Bronchial epithelial cell (primary cell): Measurements from ENCODE around the gene BAK1. TPM values are rescaled to one million over a fixed set of nuclear protein-coding genes. Genes with fewer than 3 reads are reported as not detected.
"Not testable (repeated sequence)": the region's sequence is repeated elsewhere in the genome, so short reads cannot be mapped to it uniquely, and the experiment has no call there.

Experiments used
- DNase-seq: peaks from one replicate; pipeline ENCODE4 v3.0.0-alpha.2; 2010; ENCODE audit warnings: low read depth
- FAIRE-seq: peaks from 2 replicates; lab custom pipeline; 2011; peaks lifted over from hg19 to GRCh38; lab: Jason Lieb, UNC
- H3K27me3 ChIP-seq: 2 replicates; pipeline ENCODE4 v1.5.1; 2011; ENCODE audit warnings: low read length; ENCODE audit not compliant: control insufficient read depth, insufficient read depth
- H3K36me3 ChIP-seq: 2 replicates; pipeline ENCODE4 v1.5.1; 2011; ENCODE audit warnings: low read length; ENCODE audit not compliant: control insufficient read depth, insufficient read depth
- H3K4me3 ChIP-seq: 2 replicates; pipeline ENCODE4 v1.5.1; 2011; ENCODE audit warnings: mild to moderate bottlenecking, low read depth, low read length, control low read depth
- total RNA-seq: library from RNA; depleted of rRNA; stranded (reverse); fragments of >200 nt; gene quantifications from 2 replicates; pipeline ENCODE4 v1.2.1, GENCODE V29; 2014
- TF ChIP-seq, protein P1 (sequence below): IDR thresholded peaks from 2 replicates; pipeline ENCODE4 v1.5.1; 2011; ENCODE audit warnings: mild to moderate bottlenecking, moderate library complexity, low read length, control low read depth, inconsistent platforms; ENCODE audit not compliant: insufficient read depth, severe bottlenecking

The BAK1 gene
- total RNA-seq, 1 donor from 2014 or later = 25.5 TPM

DNA sequence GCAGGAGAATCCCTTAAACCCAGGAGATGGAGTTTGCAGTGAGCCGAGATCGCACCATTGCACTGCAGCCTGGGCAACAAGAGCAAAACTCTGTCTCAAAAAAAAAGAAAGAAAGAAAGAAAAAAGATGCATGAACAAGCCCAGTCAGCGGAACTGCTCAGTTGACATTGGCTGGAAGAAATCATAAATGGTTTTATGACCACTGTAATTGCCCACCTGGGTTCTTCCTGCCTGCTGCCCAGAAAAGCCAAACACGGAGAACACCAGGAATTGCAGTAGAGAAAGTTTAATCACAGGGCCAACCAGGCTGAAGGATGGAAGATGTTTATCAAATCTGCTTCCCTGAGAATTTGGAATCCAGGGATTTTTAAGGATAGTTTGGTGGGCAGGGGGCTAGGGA, 22.7 kb downstream of the BAK1 start:
- TF ChIP-seq, protein P1, sequence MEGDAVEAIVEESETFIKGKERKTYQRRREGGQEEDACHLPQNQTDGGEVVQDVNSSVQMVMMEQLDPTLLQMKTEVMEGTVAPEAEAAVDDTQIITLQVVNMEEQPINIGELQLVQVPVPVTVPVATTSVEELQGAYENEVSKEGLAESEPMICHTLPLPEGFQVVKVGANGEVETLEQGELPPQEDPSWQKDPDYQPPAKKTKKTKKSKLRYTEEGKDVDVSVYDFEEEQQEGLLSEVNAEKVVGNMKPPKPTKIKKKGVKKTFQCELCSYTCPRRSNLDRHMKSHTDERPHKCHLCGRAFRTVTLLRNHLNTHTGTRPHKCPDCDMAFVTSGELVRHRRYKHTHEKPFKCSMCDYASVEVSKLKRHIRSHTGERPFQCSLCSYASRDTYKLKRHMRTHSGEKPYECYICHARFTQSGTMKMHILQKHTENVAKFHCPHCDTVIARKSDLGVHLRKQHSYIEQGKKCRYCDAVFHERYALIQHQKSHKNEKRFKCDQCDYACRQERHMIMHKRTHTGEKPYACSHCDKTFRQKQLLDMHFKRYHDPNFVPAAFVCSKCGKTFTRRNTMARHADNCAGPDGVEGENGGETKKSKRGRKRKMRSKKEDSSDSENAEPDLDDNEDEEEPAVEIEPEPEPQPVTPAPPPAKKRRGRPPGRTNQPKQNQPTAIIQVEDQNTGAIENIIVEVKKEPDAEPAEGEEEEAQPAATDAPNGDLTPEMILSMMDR = no peak
- Histone ChIP-seq H3K36me3 (no peaks in the 10 kb centered on the region), H3K4me3 (no peak overlapping the region), H3K27me3 (no peaks in the 10 kb centered on the region)
- DNase-seq (no peak), FAIRE-seq (no peak)

DNA sequence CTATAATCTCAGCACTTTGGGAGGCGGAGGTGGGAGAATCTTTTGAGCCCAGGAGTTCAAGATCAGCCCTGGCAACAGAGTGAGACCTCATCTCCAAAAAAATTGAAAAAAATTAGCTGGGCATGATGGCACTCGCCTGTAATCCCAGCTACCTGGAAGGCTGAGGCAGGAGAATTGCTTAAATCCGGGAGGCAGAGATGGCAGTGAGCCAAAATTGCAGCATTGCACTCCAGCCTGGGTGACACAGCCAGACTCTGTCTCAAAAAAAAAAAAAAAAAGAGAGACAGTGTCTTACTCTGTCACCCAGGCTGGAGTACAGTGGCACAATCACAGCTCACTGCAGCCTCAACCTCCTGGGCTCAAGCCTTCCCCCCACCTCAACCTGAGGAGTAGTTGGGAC, 27.2 kb downstream of the BAK1 start:
- not testable (repeated sequence) for H3K27me3 ChIP-seq, H3K36me3 ChIP-seq, FAIRE-seq, H3K4me3 ChIP-seq
- DNase-seq = peak; percentile 92

DNA sequence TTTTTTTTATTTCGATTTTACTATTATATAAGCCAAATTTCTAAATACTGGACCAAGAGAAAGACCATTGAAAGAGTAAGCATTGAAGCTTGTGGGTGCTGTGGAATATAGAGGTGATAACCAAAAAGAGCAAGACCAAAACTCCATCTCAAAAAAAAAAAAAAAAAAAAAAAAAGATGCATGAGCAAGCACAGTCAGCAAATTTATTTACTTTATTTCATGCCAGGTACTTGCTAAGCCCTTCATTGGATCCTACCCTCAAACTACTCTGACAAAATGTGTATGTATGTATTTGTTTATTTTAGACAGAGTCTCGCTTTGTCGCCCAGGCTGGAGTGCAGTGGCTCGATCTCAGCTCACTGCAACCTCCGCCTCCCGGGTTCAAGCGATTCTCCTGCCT, 27.8 kb downstream of the BAK1 start:
- DNase-seq = no peak
- TF ChIP-seq, protein P1 = no peak
- H3K27me3 ChIP-seq = no peaks in the 10 kb centered on the region
- no peak for FAIRE-seq
- no peak overlapping the region for H3K4me3 ChIP-seq
- no peaks in the 10 kb centered on the region for H3K36me3 ChIP-seq

DNA sequence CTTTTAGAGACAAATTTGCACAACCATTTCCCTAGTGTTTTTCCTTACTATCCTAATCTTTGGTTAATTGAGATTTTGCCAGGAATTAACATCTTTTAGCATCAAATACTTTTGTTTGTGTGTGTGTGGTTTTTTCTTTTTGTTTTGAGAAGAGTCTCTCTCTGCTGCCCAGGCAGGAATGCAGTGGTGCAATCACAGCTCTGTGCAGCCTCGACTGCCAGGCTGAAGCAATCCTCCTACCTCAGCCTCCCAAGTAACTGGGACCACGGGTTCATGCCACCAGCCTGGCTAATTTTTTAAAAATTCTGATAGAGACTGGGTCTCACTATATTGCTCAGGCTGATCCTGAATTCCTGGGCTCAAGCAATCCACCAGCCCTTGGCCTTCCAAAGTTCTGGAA, 28.5 kb downstream of the BAK1 start:
- DNase-seq = no peak
- H3K27me3 ChIP-seq = no peaks in the 10 kb centered on the region
- FAIRE-seq = no peak
- H3K4me3 ChIP-seq = no peak overlapping the region
- no peaks in the 10 kb centered on the region for H3K36me3 ChIP-seq
- TF ChIP-seq, protein P1 = no peak

DNA sequence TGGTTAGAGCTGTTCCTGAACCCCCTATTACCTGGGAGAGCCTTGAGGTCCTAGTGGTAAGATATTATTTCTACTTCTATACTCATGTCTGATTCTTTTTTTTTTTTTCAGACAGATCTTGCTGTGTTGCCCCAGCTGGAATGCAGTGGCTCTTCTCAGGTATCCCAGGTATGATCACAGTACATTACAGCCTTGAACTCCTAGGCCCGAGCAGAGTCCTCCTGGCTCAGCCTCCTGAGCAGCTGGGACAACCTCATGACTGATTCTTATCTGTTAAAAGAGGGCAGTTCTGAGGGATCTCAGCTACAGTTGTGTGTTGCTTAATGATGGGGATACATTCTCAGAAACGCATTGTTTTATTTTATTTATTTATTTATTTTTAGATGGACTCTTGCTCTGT, 30.2 kb downstream of the BAK1 start:
- Histone ChIP-seq H3K36me3 (no peaks in the 10 kb centered on the region), H3K4me3 (no peak overlapping the region), H3K27me3 (no peaks in the 10 kb centered on the region)
- no peak for FAIRE-seq
- no peak for DNase-seq
- TF ChIP-seq, protein P1 = no peak

DNA sequence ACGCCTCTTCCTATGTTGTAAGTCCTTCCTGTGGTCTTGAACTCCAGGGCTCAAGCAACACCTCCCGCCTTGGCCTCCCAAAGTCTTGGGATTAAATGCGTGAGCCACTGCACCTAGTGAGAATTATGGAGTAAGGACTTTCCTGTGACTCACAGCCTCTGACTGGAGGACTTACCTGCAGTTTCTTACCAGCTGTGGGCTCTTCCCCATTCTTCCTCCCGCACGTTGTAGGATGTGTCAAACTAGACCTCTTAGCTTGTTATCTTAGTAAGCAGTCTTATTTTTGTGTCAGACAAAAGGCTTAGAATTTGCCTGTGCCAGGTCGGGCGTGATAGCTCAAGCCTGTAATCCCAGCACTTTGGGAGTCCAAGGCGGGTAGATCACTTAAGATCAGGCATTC, 30.9 kb downstream of the BAK1 start:
- peak; percentile 92 for DNase-seq
- TF ChIP-seq, protein P1 = no peak
- no peak for FAIRE-seq
- Histone ChIP-seq H3K4me3 (no peak overlapping the region), H3K27me3 (no peaks in the 10 kb centered on the region), H3K36me3 (no peaks in the 10 kb centered on the region)
